Smooth muscle cell (in vitro differentiated cells): ENCODE data around the gene SMIM15. TPM values are rescaled to one million over a fixed set of nuclear protein-coding genes. Genes with fewer than 3 reads are reported as not detected.

Experiments used
- DNase-seq: peaks from one replicate; lab custom pipeline; 2025; ENCODE audit not compliant: unreplicated experiment; lab: John Stamatoyannopoulos, UW
- H2AFZ ChIP-seq: fragments of 200-600 bp; sonication (generic); 2 replicates; pipeline ENCODE4 v1.6.0; 2016; ENCODE audit warnings: antibody characterized with exemption, low read depth, mild to moderate bottlenecking
- H3F3A ChIP-seq: fragments of 200-600 bp; sonication (generic); 2 replicates; pipeline ENCODE4 v1.6.0; 2017; ENCODE audit warnings: antibody characterized with exemption, low read depth
- H3K27ac ChIP-seq: fragments of 200-600 bp; sonication (generic); 2 replicates; pipeline ENCODE4 v1.5.1; 2016; ENCODE audit warnings: low read depth, mild to moderate bottlenecking
- H3K27me3 ChIP-seq: fragments of 200-600 bp; sonication (generic); 2 replicates; pipeline ENCODE4 v1.6.1; 2016; ENCODE audit warnings: low read depth, mild to moderate bottlenecking
- H3K36me3 ChIP-seq: fragments of 200-600 bp; sonication (generic); 2 replicates; pipeline ENCODE4 v1.5.1; 2016; ENCODE audit warnings: low read depth
- H3K4me1 ChIP-seq: fragments of 200-600 bp; sonication (generic); 2 replicates; pipeline ENCODE4 v1.5.1; 2016; ENCODE audit warnings: low read depth
- H3K4me2 ChIP-seq: fragments of 200-600 bp; sonication (generic); 2 replicates; pipeline ENCODE4 v1.6.0; 2016; ENCODE audit warnings: mild to moderate bottlenecking
- H3K4me3 ChIP-seq: fragments of 200-600 bp; sonication (generic); 2 replicates; pipeline ENCODE4 v1.5.1; 2016; ENCODE audit warnings: mild to moderate bottlenecking
- H3K79me2 ChIP-seq: fragments of 200-600 bp; sonication (generic); 2 replicates; pipeline ENCODE4 v1.6.0; 2016; ENCODE audit warnings: low read depth, mild to moderate bottlenecking
- H3K9ac ChIP-seq: fragments of 200-600 bp; sonication (generic); 2 replicates; pipeline ENCODE4 v1.6.0; 2016; ENCODE audit warnings: low read depth
- H3K9me3 ChIP-seq: fragments of 200-600 bp; sonication (generic); replicated peaks from 2 replicates; pipeline ENCODE4 v1.5.1; 2016; ENCODE audit warnings: low read depth
- H4K20me1 ChIP-seq: fragments of 200-600 bp; sonication (generic); 2 replicates; pipeline ENCODE4 v1.6.0; 2016; ENCODE audit warnings: low read depth
- CTCF ChIP-seq: fragments of 200-600 bp; sonication (generic); IDR thresholded peaks from 2 replicates; pipeline ENCODE4 v1.5.1; 2017; ENCODE audit warnings: borderline replicate concordance, mild to moderate bottlenecking, antibody characterized with exemption; ENCODE audit not compliant: insufficient read depth, poor library complexity, severe bottlenecking
- WGBS: methylation state at CpG from one replicate; pipeline ENCODE4 v1.1.7; 2016; ENCODE audit warnings: low lambda C conversion rate; 5-methylcytosine and 5-hydroxymethylcytosine counted together
- polyA plus RNA-seq: library from polyadenylated mRNA; unstranded; fragments of >200 nt; fragmentation: Nextera tagmentation; extraction: Ambion mirVana; gene quantifications from 2 replicates; pipeline ENCODE4 v1.2.1, GENCODE V29; 2016
- total RNA-seq: library from RNA; depleted of rRNA; stranded (reverse); fragments of >200 nt; gene quantifications from 2 replicates; pipeline ENCODE4 v1.2.3, GENCODE V29; 2014

SMIM15 gene
- total and polyA plus RNA-seq, 2 experiments from 2014 or later, result 51.4 to 52.2 TPM

GRCh38 chr5:61114441-61114840, 47.8 kb downstream of the SMIM15 start:
- Histone ChIP-seq H3K36me3 (no peaks in the 10 kb centered on the region), H4K20me1 (no peaks in the 10 kb centered on the region), H3F3A (no peaks in the 10 kb centered on the region), H3K4me1 (no peaks in the 10 kb centered on the region), H3K4me2 (no peak overlapping the region), H3K27ac (no peak overlapping the region), H2AFZ (no peak overlapping the region), H3K9me3 (no peaks in the 10 kb centered on the region), H3K9ac (no peak overlapping the region), H3K4me3 (no peak overlapping the region), H3K79me2 (no peaks in the 10 kb centered on the region), H3K27me3 (no peaks in the 10 kb centered on the region)
- 89% methylated on average over 1 of the region's 1 CpG for WGBS
- no peak for TF ChIP-seq CTCF
- no peak for DNase-seq

Other genes with a start within 250 kb of the SMIM15 start
- 25.3 and 28.9 TPM in 2 replicates for gene ERCC8, start 217.4 kb downstream of the SMIM15 start, total RNA-seq
- gene ERCC8, start 217.4 kb downstream of the SMIM15 start, polyA plus RNA-seq, result 19.5 TPM in 2 replicates
- gene NDUFAF2, start 217.3 kb downstream of the SMIM15 start, total RNA-seq, result 39.1 and 41.1 TPM in 2 replicates
- 55.3 and 71.2 TPM in 2 replicates for gene NDUFAF2, start 217.3 kb downstream of the SMIM15 start, polyA plus RNA-seq
- gene ZSWIM6, start 169.8 kb upstream of the SMIM15 start, total RNA-seq, result 21.9 and 25.5 TPM in 2 replicates
- 9.1 and 11.0 TPM in 2 replicates for gene ZSWIM6, start 169.8 kb upstream of the SMIM15 start, polyA plus RNA-seq